Neuronal stem cell (in vitro differentiated cells): Measurements from ENCODE around the gene MRAP.

Experiments used
- DNase-seq: peaks from one replicate; pipeline ENCODE4 v3.0.0-alpha.2; 2013; ENCODE audit warnings: low spot score
- H2AFZ ChIP-seq: one replicate; pipeline ENCODE4 v1.6.1; 2013; ENCODE audit warnings: mild to moderate bottlenecking, low read length, inconsistent platforms
- H2AK5ac ChIP-seq: 2 replicates; pipeline ENCODE4 v1.6.1; 2013; ENCODE audit warnings: low read depth, mild to moderate bottlenecking, inconsistent platforms, low read length, moderate library complexity, mixed read lengths
- H2BK120ac ChIP-seq: 2 replicates; pipeline ENCODE4 v1.6.1; 2013; ENCODE audit warnings: low read depth, mild to moderate bottlenecking, inconsistent platforms, low read length, moderate library complexity, mixed read lengths
- H2BK12ac ChIP-seq: one replicate; pipeline ENCODE4 v1.6.1; 2013; ENCODE audit warnings: low read length, inconsistent platforms
- H2BK15ac ChIP-seq: 2 replicates; pipeline ENCODE4 v1.6.1; 2013; ENCODE audit warnings: mild to moderate bottlenecking, low read length, inconsistent platforms, mixed read lengths
- H2BK5ac ChIP-seq: one replicate; pipeline ENCODE4 v1.6.1; 2013; ENCODE audit warnings: inconsistent platforms, mild to moderate bottlenecking, low read length, moderate library complexity
- H3K14ac ChIP-seq: one replicate; pipeline ENCODE4 v1.6.1; 2013; ENCODE audit warnings: low read length, inconsistent platforms
- H3K18ac ChIP-seq: 2 replicates; pipeline ENCODE4 v1.6.1; 2013; ENCODE audit warnings: low read length, inconsistent platforms
- H3K23ac ChIP-seq: 2 replicates; pipeline ENCODE4 v1.6.1; 2013; ENCODE audit warnings: low read depth, mild to moderate bottlenecking, mixed read lengths, low read length, inconsistent platforms; ENCODE audit not compliant: poor library complexity
- H3K27ac ChIP-seq: replicated peaks from 3 replicates; pipeline ENCODE4 v1.5.1; 2013; ENCODE audit warnings: low read length, inconsistent platforms
- H3K27me3 ChIP-seq, 3 experiments: 2 replicates each; pipeline ENCODE4 v1.6.1; 2013; ENCODE audit warnings: low read length in 3 of 3, mild to moderate bottlenecking in 2 of 3, inconsistent platforms in 1 of 3, low read depth in 1 of 3, mixed read lengths in 1 of 3, moderate library complexity in 1 of 3; ENCODE audit not compliant: control insufficient read depth in 3 of 3, insufficient read depth in 3 of 3
- H3K36me3 ChIP-seq, 2 donors: replicated peaks in 1 of 2; 2 replicates each; pipeline ENCODE4 v1.6.1; 2013; ENCODE audit warnings: low read length in 2 of 2; ENCODE audit not compliant: control insufficient read depth in 2 of 2, insufficient read depth in 2 of 2
- H3K4ac ChIP-seq: 2 replicates; pipeline ENCODE4 v1.6.1; 2013; ENCODE audit warnings: inconsistent platforms, mild to moderate bottlenecking, low read length, moderate library complexity
- H3K4me1 ChIP-seq, 2 donors: 1 replicate in 1 of 2; 2 replicates in 1 of 2; pipeline ENCODE4 v1.6.1; 2013; ENCODE audit warnings: low read length in 2 of 2, low read depth in 1 of 2; ENCODE audit not compliant: control insufficient read depth in 2 of 2, insufficient read depth in 1 of 2
- H3K4me2 ChIP-seq: one replicate; pipeline ENCODE4 v1.6.1; 2013; ENCODE audit warnings: mild to moderate bottlenecking, low read length, inconsistent platforms; ENCODE audit not compliant: insufficient read depth, poor library complexity, severe bottlenecking
- H3K4me3 ChIP-seq, 2 donors: 2 replicates each; pipeline ENCODE4 v1.5.1; 2013; ENCODE audit warnings: low read length in 2 of 2, mild to moderate bottlenecking in 2 of 2, inconsistent platforms in 1 of 2, moderate library complexity in 1 of 2
- H3K79me1 ChIP-seq: one replicate; pipeline ENCODE4 v1.6.1; 2013; ENCODE audit warnings: low read depth, mild to moderate bottlenecking, inconsistent platforms, low read length, moderate library complexity
- H3K9ac ChIP-seq: one replicate; pipeline ENCODE4 v1.6.1; 2013; ENCODE audit warnings: mild to moderate bottlenecking, low read depth, low read length, inconsistent platforms; ENCODE audit not compliant: poor library complexity
- H3K9me3 ChIP-seq, 2 donors: replicated peaks in 1 of 2; 2 replicates each; pipeline versions ENCODE3 to v1.6.1; 2013; ENCODE audit warnings: low read length in 2 of 2, mild to moderate bottlenecking in 2 of 2, inconsistent platforms in 1 of 2, low read depth in 1 of 2, mixed read lengths in 1 of 2, moderate library complexity in 1 of 2; ENCODE audit not compliant: control insufficient read depth in 2 of 2, insufficient read depth in 1 of 2
- H4K8ac ChIP-seq: one replicate; pipeline ENCODE4 v1.6.1; 2013; ENCODE audit warnings: low read depth, mild to moderate bottlenecking, inconsistent platforms, low read length, moderate library complexity
- H4K91ac ChIP-seq: one replicate; pipeline ENCODE4 v1.6.1; 2013; ENCODE audit warnings: low read length, low read depth, mild to moderate bottlenecking, inconsistent platforms; ENCODE audit not compliant: poor library complexity
- WGBS, 2 donors: extraction: QIAGEN DNeasy Blood & Tissue Kit; methylation state at CpG; one replicate each; pipeline ENCODE4 v1.1.7; 2013; ENCODE audit warnings: missing lambda C conversion rate in 2 of 2, mixed read lengths in 1 of 2; ENCODE audit not compliant: insufficient read length in 2 of 2, insufficient replicate concordance in 1 of 2; ENCODE audit errors: extremely low coverage in 2 of 2; 5-methylcytosine and 5-hydroxymethylcytosine counted together

The MRAP gene

DNA sequence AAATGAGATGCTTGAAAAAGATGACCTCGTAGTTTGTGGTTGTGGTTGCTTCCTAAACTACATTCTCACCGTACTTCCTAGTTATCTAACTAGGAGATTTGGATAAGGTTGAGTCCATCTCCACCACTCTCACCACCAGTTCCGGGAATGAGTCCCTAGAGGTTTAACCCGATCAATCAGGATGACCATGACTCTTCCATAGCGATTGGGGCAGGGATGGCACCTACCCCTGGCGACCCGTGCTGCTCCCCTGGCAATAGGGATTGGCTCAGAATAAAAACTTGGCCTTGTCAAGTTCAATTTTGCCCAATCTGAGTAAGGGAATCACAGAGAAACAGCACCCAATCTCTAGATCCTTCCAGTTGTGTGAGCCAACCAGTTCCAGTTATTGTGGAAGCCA is 17.1 kb upstream of the MRAP start:
- Histone ChIP-seq H2BK120ac (no peak overlapping the region), H3K18ac (no peak overlapping the region), H3K23ac (no peak overlapping the region), H3K14ac (no peak overlapping the region), H2BK12ac (no peak overlapping the region), H3K9me3 (no peaks in the 10 kb centered on the region), H4K8ac (no peak overlapping the region), H2BK15ac (no peak overlapping the region), H3K9ac (no peak overlapping the region), H3K4me2 (no peak overlapping the region), H2AFZ (no peak overlapping the region), H3K4ac (no peak overlapping the region), H2BK5ac (no peak overlapping the region), H2AK5ac (no peak overlapping the region), H3K27ac (no peak overlapping the region), H3K36me3 (peaks cover 0 to 3% of the 10 kb centered on the region in 2 donors), H3K27me3 (no peaks in the 10 kb centered on the region), H3K79me1 (no peaks in the 10 kb centered on the region), H3K4me3 (no peak overlapping the region), H3K4me1 (peaks cover 2 to 4% of the 10 kb centered on the region in 2 donors), H4K91ac (no peak overlapping the region)
- no peak for DNase-seq
- WGBS, 2 donors, result no CpG with 5 or more reads among the region's 7 CpGs

DNA sequence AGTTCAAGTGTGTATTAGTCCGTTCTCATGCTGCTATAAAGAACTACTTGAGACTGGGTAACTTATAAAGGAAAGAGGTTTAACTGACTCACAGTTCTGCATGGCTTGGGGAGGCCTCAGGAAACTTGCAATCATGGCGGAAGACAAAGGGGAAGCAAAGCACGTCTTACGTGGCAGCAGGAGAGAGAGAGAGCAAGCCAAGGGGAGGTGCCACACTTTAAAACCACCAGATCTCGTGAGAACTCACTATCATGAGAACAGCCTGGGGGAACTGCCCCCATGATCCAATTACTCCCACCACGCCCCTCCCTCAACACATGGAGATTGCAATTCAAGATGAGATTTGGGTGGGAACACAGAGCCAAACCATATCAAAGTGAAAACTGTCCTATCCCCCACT is 15.7 kb upstream of the MRAP start:
- WGBS, 2 donors, result no CpG with 5 or more reads among the region's 6 CpGs
- Histone ChIP-seq H3K14ac (no peak overlapping the region), H2AFZ (no peak overlapping the region), H3K9me3 (no peaks in the 10 kb centered on the region), H3K27ac (no peak overlapping the region), H3K4me1 (peaks cover 2 to 3% of the 10 kb centered on the region in 2 donors), H3K18ac (no peak overlapping the region), H4K8ac (no peak overlapping the region), H2BK15ac (no peak overlapping the region), H2BK5ac (no peak overlapping the region), H3K36me3 (no peaks in the 10 kb centered on the region), H3K27me3 (no peaks in the 10 kb centered on the region), H3K9ac (no peak overlapping the region), H3K4me2 (no peak overlapping the region), H3K4ac (no peak overlapping the region), H2BK12ac (no peak overlapping the region), H3K23ac (no peak overlapping the region), H3K4me3 (no peak overlapping the region), H4K91ac (no peak overlapping the region), H2AK5ac (no peak overlapping the region), H2BK120ac (no peak overlapping the region), H3K79me1 (no peaks in the 10 kb centered on the region)
- DNase-seq, result no peak

DNA sequence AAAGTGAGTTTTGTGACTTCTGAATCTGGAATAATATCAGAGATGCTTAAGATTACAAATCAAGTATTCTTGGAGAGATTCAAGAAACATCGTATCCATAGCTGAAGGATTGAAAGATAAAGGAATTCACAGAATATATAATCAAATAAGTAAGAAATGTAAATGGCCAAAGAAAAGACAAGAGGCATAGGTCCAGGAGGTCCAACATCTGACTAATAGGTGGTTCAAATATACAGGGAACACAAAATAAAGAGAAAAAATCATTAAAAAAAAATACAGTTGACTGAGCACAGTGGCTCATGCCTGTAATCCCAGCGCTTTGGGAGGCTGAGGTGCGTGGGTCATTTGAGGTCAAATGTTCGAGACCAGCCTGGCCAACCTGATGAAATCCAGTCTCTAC is 13.2 kb upstream of the MRAP start:
- Histone ChIP-seq H3K9ac (no peak overlapping the region), H3K4ac (no peak overlapping the region), H3K79me1 (no peaks in the 10 kb centered on the region), H2AFZ (no peak overlapping the region), H2BK5ac (no peak overlapping the region), H2BK15ac (no peak overlapping the region), H3K4me1 (no peaks in the 10 kb centered on the region), H3K27ac (no peak overlapping the region), H3K9me3 (no peaks in the 10 kb centered on the region), H3K4me3 (no peak overlapping the region), H3K23ac (no peak overlapping the region), H2BK12ac (no peak overlapping the region), H3K14ac (no peak overlapping the region), H3K27me3 (no peaks in the 10 kb centered on the region), H3K18ac (no peak overlapping the region), H4K8ac (no peak overlapping the region), H2AK5ac (no peak overlapping the region), H3K36me3 (no peaks in the 10 kb centered on the region), H3K4me2 (no peak overlapping the region), H2BK120ac (no peak overlapping the region), H4K91ac (no peak overlapping the region)
- DNase-seq, result no peak
- WGBS, 2 donors, result no CpG with 5 or more reads among the region's 4 CpGs

GRCh38 chr21:32297449-32297848 is 1.2 kb upstream of the MRAP start:
- Histone ChIP-seq H2BK5ac (no peak overlapping the region), H3K27ac (no peak overlapping the region), H3K23ac (no peak overlapping the region), H3K9ac (no peak overlapping the region), H3K9me3 (peaks cover 0 to 4% of the 10 kb centered on the region in 2 donors), H2AFZ (no peak overlapping the region), H2BK15ac (no peak overlapping the region), H3K27me3 (no peaks in the 10 kb centered on the region), H4K91ac (no peak overlapping the region), H3K18ac (no peak overlapping the region), H2AK5ac (no peak overlapping the region), H3K4me1 (no peaks in the 10 kb centered on the region), H3K14ac (no peak overlapping the region), H3K36me3 (peaks cover 7 to 16% of the 10 kb centered on the region in 2 donors), H3K4ac (no peak overlapping the region), H2BK12ac (no peak overlapping the region), H2BK120ac (no peak overlapping the region), H3K4me2 (no peak overlapping the region), H4K8ac (no peak overlapping the region), H3K79me1 (peaks cover 2% of the 10 kb centered on the region), H3K4me3 (no peak overlapping the region)
- WGBS, 2 donors, result no CpG with 5 or more reads among the region's 7 CpGs
- no peak for DNase-seq
